GM12864 (cell line): ENCODE measurements around the gene EPB41L1.

Source experiments
- DNase-seq: peaks from one replicate; pipeline ENCODE4 v3.0.0-alpha.2; 2011; ENCODE audit warnings: low read depth
- H3K4me3 ChIP-seq: 2 replicates; pipeline ENCODE4 v1.5.1; 2011; ENCODE audit warnings: mild to moderate bottlenecking, low read depth, low read length, control low read depth
- CTCF ChIP-seq: IDR thresholded peaks from 2 replicates; pipeline ENCODE4 v1.5.1; 2011; ENCODE audit warnings: low read depth, mild to moderate bottlenecking, moderate library complexity, low read length, control low read depth, inconsistent platforms; ENCODE audit errors: missing control alignments

Gene EPB41L1

GRCh38 chr20:36125097-36125496, 29.4 kb upstream of the EPB41L1 start:
- DNase-seq = no peak
- TF ChIP-seq CTCF = no peak
- no peak overlapping the region for H3K4me3 ChIP-seq

- TF ChIP-seq CTCF = no peak
- no peak overlapping the region for H3K4me3 ChIP-seq
- no peak for DNase-seq
These were observed 27.6 kb upstream of the EPB41L1 start for GRCh38 chr20:36126836-36127527.

- no peak overlapping the region for H3K4me3 ChIP-seq
- TF ChIP-seq CTCF = no peak
- DNase-seq = no peak
These were observed 25.9 kb upstream of the EPB41L1 start for GRCh38 chr20:36128463-36129159.

DNA sequence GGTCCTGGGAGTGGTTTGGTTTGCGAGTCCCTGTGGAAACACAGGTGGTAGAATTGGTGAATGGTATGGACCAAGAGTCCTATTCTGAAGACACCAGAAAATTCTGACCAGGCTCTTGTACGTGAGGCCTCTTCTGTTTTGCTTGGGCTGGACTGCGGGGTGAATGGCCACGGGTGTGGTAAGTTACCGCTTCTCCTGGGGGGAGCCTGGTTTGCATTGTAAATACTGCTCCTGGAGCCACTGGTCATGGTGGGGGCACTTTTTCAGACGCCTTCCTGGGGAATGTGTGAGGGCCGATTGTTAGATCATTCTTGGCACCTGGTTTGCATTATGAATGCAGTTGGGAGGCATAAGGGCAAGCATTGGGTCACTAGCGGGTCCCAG, 25.4 kb upstream of the EPB41L1 start:
- no peak overlapping the region for H3K4me3 ChIP-seq
- DNase-seq = no peak
- no peak for TF ChIP-seq CTCF

- no peak for TF ChIP-seq CTCF
- no peak for DNase-seq
These were observed 24.1 kb upstream of the EPB41L1 start for GRCh38 chr20:36130390-36130789.

GRCh38 chr20:36132802-36133211, 21.7 kb upstream of the EPB41L1 start:
- no peak for TF ChIP-seq CTCF
- no peak overlapping the region for H3K4me3 ChIP-seq
- DNase-seq = no peak

More at GRCh38 chr20:36130390-36130789, 24.1 kb upstream of the EPB41L1 start:
- H3K4me3 ChIP-seq = no peak overlapping the region
